IMR-90 (cell line): Measurements from ENCODE around the gene NPAS3. TPM values are rescaled to one million over a fixed set of nuclear protein-coding genes. Genes with fewer than 3 reads are reported as not detected.

Experiments used
- ATAC-seq: fragments of 200-7000 bp; cut with Tn5 transposase; 2 replicates; pipeline ENCODE4 v1.9.1; 2020; ENCODE audit warnings: low read depth, mild to moderate bottlenecking, moderate library complexity
- BruUV-seq: library from RNA; stranded (reverse); fragments of 400-500 nt; replicated peaks from 2 replicates; lab custom pipeline; 2021; lab: Mats Ljungman, UMichigan
- CTCF ChIA-PET: fragments of 300-600 bp; formaldehyde crosslinking; extraction: SDS; loops from one replicate; lab custom pipeline; 2021; ENCODE audit warnings: antibody characterized with exemption; lab: Yijun Ruan, JAX
- POLR2A ChIA-PET: fragments of 300-600 bp; sonication (Branson Sonifier 250); formaldehyde crosslinking; loops from one replicate; lab custom pipeline; 2022; ENCODE audit warnings: antibody characterized with exemption; ENCODE audit not compliant: unreplicated experiment; lab: Charles Lee
- DNase-seq: peaks from one replicate; pipeline ENCODE4 v3.0.0; 2013
- H2AFZ ChIP-seq: replicated peaks from 2 replicates; pipeline ENCODE3; 2013; ENCODE audit warnings: low read length, mild to moderate bottlenecking; ENCODE audit not compliant: poor library complexity
- H2AK5ac ChIP-seq: 2 replicates; pipeline ENCODE4 v1.6.1; 2013; ENCODE audit warnings: low read depth, low read length, inconsistent platforms
- H2AK9ac ChIP-seq: replicated peaks from 2 replicates; pipeline ENCODE3; 2013; ENCODE audit warnings: mild to moderate bottlenecking, low read depth, low read length, moderate library complexity; ENCODE audit not compliant: poor library complexity
- H2BK120ac ChIP-seq: 2 replicates; pipeline ENCODE4 v1.6.1; 2013; ENCODE audit warnings: low read depth, low read length, inconsistent platforms
- H2BK15ac ChIP-seq: 3 replicates; pipeline ENCODE4 v1.6.1; 2013; ENCODE audit warnings: low read depth, low read length, inconsistent platforms
- H2BK20ac ChIP-seq: 2 replicates; pipeline ENCODE4 v1.6.1; 2013; ENCODE audit warnings: low read depth, mild to moderate bottlenecking, inconsistent platforms, low read length, moderate library complexity
- H2BK5ac ChIP-seq: 2 replicates; pipeline ENCODE4 v1.6.1; 2013; ENCODE audit warnings: mild to moderate bottlenecking, low read depth, low read length, inconsistent platforms; ENCODE audit not compliant: poor library complexity, severe bottlenecking
- H3K14ac ChIP-seq: replicated peaks from 2 replicates; pipeline ENCODE4 v1.6.1; 2013; ENCODE audit warnings: low read depth, low read length, inconsistent platforms
- H3K18ac ChIP-seq: 2 replicates; pipeline ENCODE4 v1.6.1; 2013; ENCODE audit warnings: low read depth, low read length, control low read depth
- H3K23ac ChIP-seq: 2 replicates; pipeline ENCODE4 v1.6.1; 2013; ENCODE audit warnings: low read depth, low read length, inconsistent platforms
- H3K27ac ChIP-seq: 2 replicates; pipeline ENCODE4 v1.5.1; 2013; ENCODE audit warnings: mild to moderate bottlenecking, control low read depth, low read length; ENCODE audit not compliant: insufficient read depth
- H3K27me3 ChIP-seq: 2 replicates; pipeline ENCODE4 v1.6.1; 2013; ENCODE audit warnings: low read length; ENCODE audit not compliant: control insufficient read depth, insufficient read depth
- H3K36me3 ChIP-seq: 2 replicates; pipeline ENCODE4 v1.6.1; 2013; ENCODE audit warnings: low read length, mixed read lengths; ENCODE audit not compliant: control insufficient read depth, insufficient read depth
- H3K4ac ChIP-seq: 2 replicates; pipeline ENCODE4 v1.6.1; 2013; ENCODE audit warnings: low read depth, low read length, inconsistent platforms
- H3K4me1 ChIP-seq: 2 replicates; pipeline ENCODE4 v1.6.1; 2013; ENCODE audit warnings: low read length, mixed read lengths; ENCODE audit not compliant: control insufficient read depth, insufficient read depth
- H3K4me2 ChIP-seq: 2 replicates; pipeline ENCODE4 v1.6.1; 2013; ENCODE audit warnings: low read depth, mild to moderate bottlenecking, control low read depth, low read length, moderate library complexity
- H3K4me3 ChIP-seq: 2 replicates; pipeline ENCODE4 v1.5.1; 2013; ENCODE audit warnings: low read depth, mild to moderate bottlenecking, control low read depth, low read length, moderate library complexity; ENCODE audit not compliant: insufficient read depth
- H3K56ac ChIP-seq: 2 replicates; pipeline ENCODE4 v1.6.1; 2013; ENCODE audit warnings: low read length, inconsistent platforms; ENCODE audit not compliant: insufficient read depth; ENCODE audit errors: extremely low read depth
- H3K79me1 ChIP-seq, 2 experiments: 2 replicates each; pipeline ENCODE4 v1.6.1; 2013; ENCODE audit warnings: low read length in 2 of 2, inconsistent platforms in 1 of 2, low read depth in 1 of 2
- H3K9ac ChIP-seq: 2 replicates; pipeline ENCODE4 v1.6.1; 2013; ENCODE audit warnings: low read depth, low read length, control low read depth
- H3K9me1 ChIP-seq: 2 replicates; pipeline ENCODE4 v1.6.1; 2013; ENCODE audit warnings: low read length, inconsistent platforms; ENCODE audit not compliant: insufficient read depth
- H3K9me3 ChIP-seq: 2 replicates; pipeline ENCODE4 v1.6.1; 2013; ENCODE audit warnings: low read length; ENCODE audit not compliant: control insufficient read depth, insufficient read depth
- H4K20me1 ChIP-seq: 2 replicates; pipeline ENCODE4 v1.6.1; 2013; ENCODE audit warnings: low read length, inconsistent platforms; ENCODE audit not compliant: insufficient read depth
- H4K5ac ChIP-seq: 2 replicates; pipeline ENCODE4 v1.6.1; 2013; ENCODE audit warnings: mild to moderate bottlenecking, low read depth, low read length, control low read depth
- H4K8ac ChIP-seq, 2 experiments: 2 replicates each; pipeline ENCODE4 v1.6.1; 2013; ENCODE audit warnings: low read depth in 2 of 2, low read length in 2 of 2, control low read depth in 1 of 2, inconsistent platforms in 1 of 2
- H4K91ac ChIP-seq: 2 replicates; pipeline ENCODE4 v1.6.1; 2013; ENCODE audit warnings: low read depth, low read length, inconsistent platforms; ENCODE audit not compliant: insufficient read depth
- BHLHE40 ChIP-seq: fragments of 150-350 bp; IDR thresholded peaks from 2 replicates; pipeline ENCODE4 v1.6.1; 2016; ENCODE audit warnings: mild to moderate bottlenecking, low read depth, low read length
- CEBPB ChIP-seq: IDR thresholded peaks from 2 replicates; pipeline ENCODE4 v1.6.1; 2012; ENCODE audit warnings: low read depth, low read length, improper control_type of control experiment
- CHD1 ChIP-seq: IDR thresholded peaks from 2 replicates; pipeline ENCODE4 v1.6.1; 2012; ENCODE audit warnings: low read depth, low read length, improper control_type of control experiment
- CTCF ChIP-seq: conservative IDR thresholded peaks from 2 replicates; pipeline ENCODE4 v1.5.1; 2012; ENCODE audit warnings: mild to moderate bottlenecking, low read depth, low read length, improper control_type of control experiment
- FOS ChIP-seq: fragments of 150-350 bp; IDR thresholded peaks from 2 replicates; pipeline ENCODE4 v1.6.1; 2016; ENCODE audit warnings: low read depth, low read length
- MAFK ChIP-seq: IDR thresholded peaks from 2 replicates; pipeline ENCODE4 v1.6.1; 2012; ENCODE audit warnings: low read depth, low read length, improper control_type of control experiment
- MAZ ChIP-seq: IDR thresholded peaks from 2 replicates; pipeline ENCODE4 v1.6.1; 2012; ENCODE audit warnings: low read depth, mild to moderate bottlenecking, low read length, improper control_type of control experiment, moderate library complexity, borderline replicate concordance
- MXI1 ChIP-seq: IDR thresholded peaks from 2 replicates; pipeline ENCODE4 v1.6.1; 2012; ENCODE audit warnings: low read depth, mild to moderate bottlenecking, low read length, moderate library complexity, borderline replicate concordance
- NFE2L2 ChIP-seq: fragments of 150-350 bp; IDR thresholded peaks from 2 replicates; pipeline ENCODE4 v1.6.1; 2016; ENCODE audit warnings: low read depth, mild to moderate bottlenecking, low read length
- POLR2A ChIP-seq: IDR thresholded peaks from 2 replicates; pipeline ENCODE4 v1.6.1; 2012; ENCODE audit warnings: mild to moderate bottlenecking, low read depth, low read length
- RAD21 ChIP-seq: IDR thresholded peaks from 2 replicates; pipeline ENCODE4 v1.6.1; 2012; ENCODE audit warnings: low read length, improper control_type of control experiment
- RCOR1 ChIP-seq: IDR thresholded peaks from 2 replicates; pipeline ENCODE4 v1.6.1; 2012; ENCODE audit warnings: mild to moderate bottlenecking, low read length, improper control_type of control experiment; ENCODE audit not compliant: insufficient replicate concordance
- RFX5 ChIP-seq: IDR thresholded peaks from 2 replicates; pipeline ENCODE4 v1.8.0; 2012; ENCODE audit warnings: low read depth, mild to moderate bottlenecking, low read length, moderate library complexity
- SMC3 ChIP-seq: fragments of 150-350 bp; IDR thresholded peaks from 2 replicates; pipeline ENCODE4 v1.6.1; 2016; ENCODE audit warnings: low read depth, mild to moderate bottlenecking, antibody characterized with exemption, low read length, moderate library complexity
- USF2 ChIP-seq: fragments of 150-350 bp; IDR thresholded peaks from 2 replicates; pipeline ENCODE4 v1.6.1; 2017; ENCODE audit warnings: mild to moderate bottlenecking, antibody characterized with exemption, low read length, low read depth
- WGBS, 2 experiments: methylation state at CpG; one replicate each; pipeline versions ENCODE4 v1.1.5 to v1.1.7; 2013; ENCODE audit warnings: missing lambda C conversion rate in 2 of 2; ENCODE audit not compliant: insufficient read length in 1 of 2; ENCODE audit errors: extremely low coverage in 2 of 2; 5-methylcytosine and 5-hydroxymethylcytosine counted together
- dilution Hi-C: fragments of 300-500 bp; cut with HindIII; formaldehyde crosslinking; loops from one replicate; pipeline ENCODE4 v1.14.3; 2018; ENCODE audit warnings: low sequenced_read_pairs; ENCODE audit not compliant: unreplicated experiment
- in situ Hi-C: fragments of 300-500 bp; cut with MboI; formaldehyde crosslinking; loops from 3 replicates; pipeline ENCODE4 v1.14.3; 2019; ENCODE audit warnings: low sequenced_read_pairs, inconsistent platforms, mixed read lengths
- intact Hi-C: fragments of 100-400 bp; cut with micrococcal nuclease; formaldehyde crosslinking; loops from 2 replicates; pipeline ENCODE4 v1.10.0; 2022
- polyA plus RNA-seq, 3 experiments: library from polyadenylated mRNA; depleted of rRNA; stranded (reverse); fragments of >200 nt; gene quantifications; 2 replicates each; pipeline ENCODE4 v1.2.3, GENCODE V29; 2012; ENCODE audit warnings: low replicate concordance in 1 of 3
- total RNA-seq: library from RNA; depleted of rRNA; stranded (reverse); fragments of >200 nt; gene quantifications from 2 replicates; pipeline ENCODE4 v1.2.3, GENCODE V29; 2012
- TF ChIP-seq, protein P1 (sequence below): fragments of 150-350 bp; IDR thresholded peaks from 2 replicates; pipeline ENCODE4 v1.6.1; 2016; ENCODE audit warnings: low read depth, mild to moderate bottlenecking, low read length, moderate library complexity, borderline replicate concordance

NPAS3 gene
- total and polyA plus RNA-seq, 2 of the 4 experiments (the other 2 are of a cell fraction), result not detected

DNA sequence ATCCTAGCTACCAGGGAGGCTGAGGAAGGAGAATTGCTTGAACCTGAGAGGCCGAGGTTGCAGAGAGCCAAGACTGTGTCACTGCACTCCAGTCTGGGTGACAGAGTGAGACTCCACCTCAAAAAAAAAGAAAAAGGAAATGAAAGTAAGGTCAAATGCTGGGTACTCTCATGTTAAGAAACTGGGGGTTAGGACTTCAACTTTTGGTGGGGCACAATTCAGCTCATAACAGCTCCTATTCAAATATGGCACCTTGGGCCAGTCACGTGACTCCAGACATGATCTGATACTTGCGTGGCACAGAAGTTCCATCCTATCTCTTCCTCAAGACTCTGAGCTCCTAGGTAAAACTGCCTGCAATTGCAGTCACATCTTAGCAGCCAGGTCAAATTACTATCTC is 869.5 kb downstream of the NPAS3 start:
- Histone ChIP-seq H3K56ac (no peak overlapping the region), H2BK120ac (no peak overlapping the region), H3K9ac (no peak overlapping the region), H4K5ac (no peak overlapping the region), H3K9me3 (no peaks in the 10 kb centered on the region), H4K20me1 (no peaks in the 10 kb centered on the region), H3K4ac (no peak overlapping the region), H3K4me2 (no peak overlapping the region), H3K79me1 (no peaks in the 10 kb centered on the region), H2BK20ac (no peak overlapping the region), H3K27ac (no peak overlapping the region), H3K9me1 (no peaks in the 10 kb centered on the region), H3K4me3 (no peak overlapping the region), H3K18ac (no peak overlapping the region), H3K14ac (no peak overlapping the region), H4K91ac (no peak overlapping the region), H4K8ac (no peak overlapping the region), H3K23ac (no peak overlapping the region), H2AK5ac (no peak overlapping the region), H2AK9ac (no peak overlapping the region), H2BK15ac (no peak overlapping the region), H3K36me3 (no peaks in the 10 kb centered on the region), H2AFZ (no peak overlapping the region), H2BK5ac (no peak overlapping the region), H3K4me1 (no peaks in the 10 kb centered on the region), H3K27me3 (no peaks in the 10 kb centered on the region)
- ATAC-seq (no peak), DNase-seq (no peak)
- in situ Hi-C loops (no loop called here), dilution Hi-C loops (no loop called here), intact Hi-C loops (no loop called here)
- TF ChIP-seq CHD1, result no peak
- no peak for TF ChIP-seq CEBPB
- no peak for TF ChIP-seq USF2
- TF ChIP-seq SMC3, result no peak
- no peak for TF ChIP-seq RFX5
- TF ChIP-seq POLR2A, result no peak
- no peak for TF ChIP-seq FOS
- no peak for TF ChIP-seq RAD21
- no peak for TF ChIP-seq RCOR1
- TF ChIP-seq, protein P1, sequence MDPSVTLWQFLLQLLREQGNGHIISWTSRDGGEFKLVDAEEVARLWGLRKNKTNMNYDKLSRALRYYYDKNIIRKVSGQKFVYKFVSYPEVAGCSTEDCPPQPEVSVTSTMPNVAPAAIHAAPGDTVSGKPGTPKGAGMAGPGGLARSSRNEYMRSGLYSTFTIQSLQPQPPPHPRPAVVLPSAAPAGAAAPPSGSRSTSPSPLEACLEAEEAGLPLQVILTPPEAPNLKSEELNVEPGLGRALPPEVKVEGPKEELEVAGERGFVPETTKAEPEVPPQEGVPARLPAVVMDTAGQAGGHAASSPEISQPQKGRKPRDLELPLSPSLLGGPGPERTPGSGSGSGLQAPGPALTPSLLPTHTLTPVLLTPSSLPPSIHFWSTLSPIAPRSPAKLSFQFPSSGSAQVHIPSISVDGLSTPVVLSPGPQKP, result no peak
- TF ChIP-seq MXI1, result no peak
- no peak for TF ChIP-seq CTCF
- no peak for TF ChIP-seq BHLHE40
- TF ChIP-seq NFE2L2, result no peak
- TF ChIP-seq MAFK, result no peak
- no peak for TF ChIP-seq MAZ
- POLR2A ChIA-PET, result no interaction called here
- CTCF ChIA-PET, result interaction anchor here (1.4 kb wide), 1 partner anchor 16 kb away, joined by 3 read pairs; no protein-coding TSS in a partner anchor
- no TSS peak for BruUV-seq
- 31% methylated on average over 2 of the region's 3 CpGs; no CpG with 5 or more reads in 1 of the 2 experiments for WGBS, 2 experiments
